OCI-LY3 (cell line): ENCODE results near the gene PLGLB2.
"Not testable (repeated sequence)": the region's sequence is repeated elsewhere in the genome, so short reads cannot be mapped to it uniquely, and the experiment has no call there.

Experiments used
- CTCF ChIP-seq: fragments of 200-600, 300-600 bp; sonication (generic); IDR thresholded peaks from 2 replicates; pipeline ENCODE4 v1.5.1; 2014; ENCODE audit warnings: antibody characterized with exemption, low read length, low read depth
- EZH2phosphoT487 ChIP-seq: fragments of 200-600 bp; shearing (Covaris generic); IDR thresholded peaks from 2 replicates; pipeline ENCODE4 v1.6.1; 2018; ENCODE audit warnings: antibody characterized with exemption, mixed run types, low read depth

GRCh38 chr2:87754759-87755158, 6.9 kb downstream of the PLGLB2 start:
- not testable (repeated sequence) for TF ChIP-seq CTCF, EZH2phosphoT487
